Kidney (tissue), 14 donors: ENCODE measurements around the gene IGF1. TPM values are rescaled to one million over a fixed set of nuclear protein-coding genes. Genes with fewer than 3 reads are reported as not detected.

Source experiments
- DNase-seq, 5 donors: peaks; one replicate each; pipeline ENCODE4 v3.0.0-alpha.2; 2013 to 2020
- FAIRE-seq: peaks from 2 replicates; lab custom pipeline; 2012; peaks lifted over from hg19 to GRCh38; lab: Jason Lieb, UNC
- H3K27ac ChIP-seq, 2 donors: one replicate each; pipeline ENCODE4 v1.7.0; 2013; ENCODE audit warnings: low read depth in 2 of 2, low read length in 2 of 2, inconsistent platforms in 1 of 2
- H3K27me3 ChIP-seq: one replicate; pipeline ENCODE4 v1.7.1; 2013; ENCODE audit warnings: low read length, inconsistent platforms; ENCODE audit not compliant: control insufficient read depth, insufficient read depth
- H3K36me3 ChIP-seq, 3 donors: one replicate each; pipeline versions ENCODE4 v1.7.0 to v1.7.1; 2013; ENCODE audit warnings: low read length in 3 of 3, control low read depth in 1 of 3, inconsistent platforms in 1 of 3; ENCODE audit not compliant: insufficient read depth in 3 of 3, control insufficient read depth in 2 of 3
- H3K4me1 ChIP-seq, 3 donors: one replicate each; pipeline versions ENCODE4 v1.7.0 to v1.7.1; 2013; ENCODE audit warnings: low read length in 3 of 3, inconsistent platforms in 1 of 3, low read depth in 1 of 3; ENCODE audit not compliant: control insufficient read depth in 2 of 3, insufficient read depth in 2 of 3
- H3K4me3 ChIP-seq, 3 donors: one replicate each; pipeline versions ENCODE4 v1.7.0 to v1.8.1; 2013; ENCODE audit warnings: low read length in 3 of 3, control low read depth in 1 of 3, inconsistent platforms in 1 of 3
- H3K9ac ChIP-seq, 3 donors: one replicate each; pipeline versions ENCODE4 v1.7.0 to v1.7.1; 2013; ENCODE audit warnings: low read length in 3 of 3, control low read depth in 1 of 3, inconsistent platforms in 1 of 3
- H3K9me3 ChIP-seq, 3 donors: one replicate each; pipeline versions ENCODE4 v1.7.0 to v1.7.1; 2013; ENCODE audit warnings: low read length in 3 of 3, control low read depth in 1 of 3, inconsistent platforms in 1 of 3; ENCODE audit not compliant: control insufficient read depth in 2 of 3, insufficient read depth in 1 of 3
- intact Hi-C: fragments of 100-400 bp; cut with DNase I; formaldehyde crosslinking; loops from one replicate; pipeline ENCODE4 v1.11.1; 2022
- polyA plus RNA-seq: library from polyadenylated mRNA; stranded (reverse); fragments of 350-450 nt; fragmentation: Illumina TruSeq; extraction: RNeasy Lipid Tissue Mini Kit (QIAGEN cat#74804); gene quantifications from one replicate; pipeline ENCODE4 v1.2.3, GENCODE V29; 2014; ENCODE audit warnings: low read depth, low replicate concordance; ENCODE audit not compliant: insufficient read depth
- total RNA-seq: library from RNA; stranded (reverse); fragmentation: NEBNext Ultra II Directional; extraction: Animal tissue kit (Norgen Biotek cat#: 25700); gene quantifications from one replicate; pipeline ENCODE4 v1.2.1, GENCODE V29; 2021
- TF ChIP-seq, protein P1 (sequence below): IDR thresholded peaks from 3 replicates; pipeline ENCODE4 v1.5.1; 2012; ENCODE audit warnings: mild to moderate bottlenecking, moderate library complexity, borderline replicate concordance; ENCODE audit not compliant: insufficient read depth; ENCODE audit errors: extremely low read depth
- donor health status: control.
- donor health status: control.
- donor health status: control.
- donor health status: control.
- donor health status: control.
- donor health status: DM: yes; HTN: yes; CAD: no.
- donor health status: Normal renal cell carcinoma (clear cell type).

The IGF1 gene
- total and polyA plus RNA-seq, 2 donors from 2014 or later: 0.71 to 7.2 TPM

GRCh38 chr12:102433304-102433703, 47.1 kb downstream of the IGF1 start:
- no peak overlapping the region for H3K27ac ChIP-seq
- no peaks in the 10 kb centered on the region for H3K4me1 ChIP-seq
- H3K9me3 ChIP-seq: no peaks in the 10 kb centered on the region
- no peaks in the 10 kb centered on the region for H3K36me3 ChIP-seq
- H3K27me3 ChIP-seq: no peaks in the 10 kb centered on the region
- DNase-seq: no peak
- H3K9ac ChIP-seq: no peak overlapping the region
- intact Hi-C loops: no loop called here
- TF ChIP-seq, protein P1, sequence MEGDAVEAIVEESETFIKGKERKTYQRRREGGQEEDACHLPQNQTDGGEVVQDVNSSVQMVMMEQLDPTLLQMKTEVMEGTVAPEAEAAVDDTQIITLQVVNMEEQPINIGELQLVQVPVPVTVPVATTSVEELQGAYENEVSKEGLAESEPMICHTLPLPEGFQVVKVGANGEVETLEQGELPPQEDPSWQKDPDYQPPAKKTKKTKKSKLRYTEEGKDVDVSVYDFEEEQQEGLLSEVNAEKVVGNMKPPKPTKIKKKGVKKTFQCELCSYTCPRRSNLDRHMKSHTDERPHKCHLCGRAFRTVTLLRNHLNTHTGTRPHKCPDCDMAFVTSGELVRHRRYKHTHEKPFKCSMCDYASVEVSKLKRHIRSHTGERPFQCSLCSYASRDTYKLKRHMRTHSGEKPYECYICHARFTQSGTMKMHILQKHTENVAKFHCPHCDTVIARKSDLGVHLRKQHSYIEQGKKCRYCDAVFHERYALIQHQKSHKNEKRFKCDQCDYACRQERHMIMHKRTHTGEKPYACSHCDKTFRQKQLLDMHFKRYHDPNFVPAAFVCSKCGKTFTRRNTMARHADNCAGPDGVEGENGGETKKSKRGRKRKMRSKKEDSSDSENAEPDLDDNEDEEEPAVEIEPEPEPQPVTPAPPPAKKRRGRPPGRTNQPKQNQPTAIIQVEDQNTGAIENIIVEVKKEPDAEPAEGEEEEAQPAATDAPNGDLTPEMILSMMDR: no peak
- H3K4me3 ChIP-seq: no peak overlapping the region
- no peak for FAIRE-seq

DNA sequence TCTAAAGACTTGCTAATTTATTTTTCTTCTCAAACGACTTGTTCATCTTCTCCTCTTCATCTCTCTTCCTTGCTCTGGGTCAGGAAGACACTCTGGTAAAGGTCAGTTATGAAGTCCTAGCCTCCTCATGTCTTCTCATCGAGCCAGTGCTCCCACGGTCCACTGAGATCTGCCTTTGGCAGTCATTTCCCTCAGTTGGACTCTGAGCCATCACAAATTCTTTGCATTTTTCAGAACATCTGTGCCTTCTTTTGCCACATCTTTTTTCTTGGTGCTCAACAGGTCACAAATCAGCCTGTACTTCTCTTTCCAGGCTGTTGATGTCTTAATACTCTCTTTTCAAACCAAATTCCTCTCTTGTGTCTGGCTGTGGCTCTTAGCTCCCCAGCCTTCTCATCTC, 49.7 kb downstream of the IGF1 start:
- no peak overlapping the region for H3K27ac ChIP-seq
- H3K9me3 ChIP-seq: no peaks in the 10 kb centered on the region
- no peaks in the 10 kb centered on the region for H3K36me3 ChIP-seq
- H3K4me1 ChIP-seq: peaks cover 0 to 4% (median 4%) of the 10 kb centered on the region in 3 donors
- DNase-seq: no peak
- FAIRE-seq: no peak
- no peak overlapping the region for H3K9ac ChIP-seq
- H3K4me3 ChIP-seq: no peak overlapping the region
- H3K27me3 ChIP-seq: no peaks in the 10 kb centered on the region
- TF ChIP-seq, protein P1: no peak
- intact Hi-C loops: no loop called here

DNA sequence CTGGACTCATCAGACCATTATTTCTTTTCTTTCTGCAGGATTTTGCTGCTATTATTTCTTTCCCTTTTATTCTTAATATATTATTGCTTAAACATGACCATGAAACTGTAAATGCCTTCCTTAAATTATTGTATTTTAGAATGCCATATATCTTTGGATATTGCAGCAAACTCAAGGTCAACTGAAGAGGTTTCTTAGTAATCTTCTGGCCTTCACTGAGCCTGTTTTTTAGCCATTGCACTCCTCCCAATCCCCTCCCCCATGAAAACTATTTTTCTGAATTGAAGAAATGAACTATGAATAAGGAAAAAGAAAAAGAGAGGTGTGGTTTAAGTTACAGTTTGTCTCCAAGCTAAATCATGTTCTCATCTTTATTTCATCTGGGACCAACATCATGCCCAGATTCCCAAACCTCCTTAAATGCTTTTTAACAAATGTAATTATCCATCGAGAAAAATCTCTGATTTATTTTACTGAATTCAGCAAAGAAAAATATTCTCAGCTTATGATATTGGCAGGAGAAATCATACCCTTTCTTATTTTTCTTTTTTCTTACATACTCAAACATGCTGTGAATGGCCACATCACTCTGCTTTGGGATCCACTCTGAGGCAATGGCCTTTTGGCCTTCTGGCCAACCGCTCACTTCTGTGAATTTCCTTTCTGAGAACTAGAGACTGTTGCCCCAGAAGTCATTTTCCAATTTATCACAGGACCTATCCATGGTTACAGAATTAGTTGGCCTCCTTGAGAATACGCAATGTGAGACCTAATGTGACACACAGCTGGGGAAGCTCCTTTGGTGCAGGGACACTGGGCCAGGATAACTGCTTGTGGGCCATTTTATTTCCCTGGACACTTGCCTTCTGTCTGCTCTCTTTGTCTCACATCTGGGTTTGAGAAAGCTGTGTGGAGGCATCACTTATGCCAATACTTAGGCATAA, 50.9 kb downstream of the IGF1 start:
- no peaks in the 10 kb centered on the region for H3K36me3 ChIP-seq
- TF ChIP-seq, protein P1: no peak
- H3K4me3 ChIP-seq: no peak overlapping the region
- intact Hi-C loops: no loop called here
- no peak overlapping the region for H3K9ac ChIP-seq
- no peaks in the 10 kb centered on the region for H3K27me3 ChIP-seq
- peaks cover 0 to 4% (median 4%) of the 10 kb centered on the region in 3 donors for H3K4me1 ChIP-seq
- no peak for FAIRE-seq
- no peak overlapping the region for H3K27ac ChIP-seq
- DNase-seq: no peak
- no peaks in the 10 kb centered on the region for H3K9me3 ChIP-seq
